HG02763 (cell line): Measurements from ENCODE around the gene RUFY3.
"Not testable (repeated sequence)": the region's sequence is repeated elsewhere in the genome, so short reads cannot be mapped to it uniquely, and the experiment has no call there.

Experiments
- ATAC-seq: cut with Tn5 transposase; IDR thresholded peaks from one replicate; pipeline ENCODE4 v1.9.1; 2021; ENCODE audit warnings: mild to moderate bottlenecking, moderate library complexity; ENCODE audit not compliant: unreplicated experiment

Gene RUFY3

GRCh38 chr4:70734971-70735370, 13.2 kb downstream of the RUFY3 start:
- no peak for ATAC-seq

- not testable (repeated sequence) for ATAC-seq
Observed at GRCh38 chr4:70735915-70736314, 14.2 kb downstream of the RUFY3 start.

- no peak for ATAC-seq
Observed at GRCh38 chr4:70737006-70737405, 15.2 kb downstream of the RUFY3 start.

GRCh38 chr4:70737409-70737808, 15.6 kb downstream of the RUFY3 start:
- no peak for ATAC-seq

GRCh38 chr4:70739496-70740337, 18.0 kb downstream of the RUFY3 start:
- ATAC-seq, result no peak

- ATAC-seq, result no peak
Observed at GRCh38 chr4:70741867-70742658, 20.3 kb downstream of the RUFY3 start.

- no peak for ATAC-seq
Observed at GRCh38 chr4:70743731-70744130, 22.0 kb downstream of the RUFY3 start.

GRCh38 chr4:70746179-70746839, 24.5 kb downstream of the RUFY3 start:
- ATAC-seq, result no peak

GRCh38 chr4:70747874-70748273, 26.1 kb downstream of the RUFY3 start:
- no peak for ATAC-seq

GRCh38 chr4:70749313-70749712, 27.5 kb downstream of the RUFY3 start:
- ATAC-seq, result peak; percentile 60

- no peak for ATAC-seq
Observed at GRCh38 chr4:70752236-70752635, 30.5 kb downstream of the RUFY3 start.

GRCh38 chr4:70753630-70754029, 31.9 kb downstream of the RUFY3 start:
- no peak for ATAC-seq

- peak; percentile 68 for ATAC-seq
Observed at GRCh38 chr4:70754470-70754869, 32.7 kb downstream of the RUFY3 start.

GRCh38 chr4:70754990-70755688, 33.4 kb downstream of the RUFY3 start:
- peak; percentile 17 for ATAC-seq

- no peak for ATAC-seq
Observed at GRCh38 chr4:70759126-70759525, 37.4 kb downstream of the RUFY3 start.

GRCh38 chr4:70759627-70760026, 37.9 kb downstream of the RUFY3 start:
- ATAC-seq, result no peak

- ATAC-seq, result no peak
Observed at GRCh38 chr4:70760662-70761061, 38.9 kb downstream of the RUFY3 start.

GRCh38 chr4:70761276-70761816, 39.6 kb downstream of the RUFY3 start:
- ATAC-seq, result no peak

- no peak for ATAC-seq
Observed at GRCh38 chr4:70765368-70765767, 43.6 kb downstream of the RUFY3 start.

GRCh38 chr4:70768301-70768948, 46.7 kb downstream of the RUFY3 start:
- ATAC-seq, result no peak
